Astrocyte (in vitro differentiated cells and primary cell): ENCODE results near the gene HMGCS2.

ENCODE experiments used
- EZH2 ChIP-seq: IDR thresholded peaks from 2 replicates; pipeline ENCODE4 v1.6.1; 2012; ENCODE audit warnings: mild to moderate bottlenecking, low read length, inconsistent platforms; ENCODE audit not compliant: insufficient read depth
- TF ChIP-seq, protein P1 (sequence below): IDR thresholded peaks from 2 replicates; pipeline ENCODE4 v1.5.1; 2011; ENCODE audit warnings: low read depth, mild to moderate bottlenecking, inconsistent platforms, low read length, moderate library complexity; ENCODE audit not compliant: insufficient read depth

DNA sequence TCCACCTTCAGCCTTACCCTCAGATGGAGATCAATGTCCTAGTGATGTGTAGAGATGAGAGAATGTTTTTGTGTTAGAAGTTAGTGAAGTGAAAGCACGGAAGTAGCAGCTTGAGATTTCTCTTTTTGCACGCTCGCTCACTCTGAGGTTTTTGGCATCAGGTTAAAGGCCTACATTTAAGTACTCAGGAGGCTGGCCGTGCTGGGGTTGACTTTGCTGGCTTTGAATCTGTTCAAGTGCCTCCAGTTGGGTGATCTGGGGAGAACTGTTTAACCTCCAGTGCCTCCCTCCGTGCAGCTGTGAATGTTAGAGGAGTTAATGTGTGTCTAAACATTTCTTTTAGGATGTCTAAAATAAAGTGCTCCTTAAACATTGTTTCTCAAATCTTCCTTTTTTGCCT is 43.1 kb downstream of the HMGCS2 start:
- TF ChIP-seq, protein P1, sequence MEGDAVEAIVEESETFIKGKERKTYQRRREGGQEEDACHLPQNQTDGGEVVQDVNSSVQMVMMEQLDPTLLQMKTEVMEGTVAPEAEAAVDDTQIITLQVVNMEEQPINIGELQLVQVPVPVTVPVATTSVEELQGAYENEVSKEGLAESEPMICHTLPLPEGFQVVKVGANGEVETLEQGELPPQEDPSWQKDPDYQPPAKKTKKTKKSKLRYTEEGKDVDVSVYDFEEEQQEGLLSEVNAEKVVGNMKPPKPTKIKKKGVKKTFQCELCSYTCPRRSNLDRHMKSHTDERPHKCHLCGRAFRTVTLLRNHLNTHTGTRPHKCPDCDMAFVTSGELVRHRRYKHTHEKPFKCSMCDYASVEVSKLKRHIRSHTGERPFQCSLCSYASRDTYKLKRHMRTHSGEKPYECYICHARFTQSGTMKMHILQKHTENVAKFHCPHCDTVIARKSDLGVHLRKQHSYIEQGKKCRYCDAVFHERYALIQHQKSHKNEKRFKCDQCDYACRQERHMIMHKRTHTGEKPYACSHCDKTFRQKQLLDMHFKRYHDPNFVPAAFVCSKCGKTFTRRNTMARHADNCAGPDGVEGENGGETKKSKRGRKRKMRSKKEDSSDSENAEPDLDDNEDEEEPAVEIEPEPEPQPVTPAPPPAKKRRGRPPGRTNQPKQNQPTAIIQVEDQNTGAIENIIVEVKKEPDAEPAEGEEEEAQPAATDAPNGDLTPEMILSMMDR, result no peak
- TF ChIP-seq EZH2, result no peak
